Measurements from ENCODE around the gene CHSY1. TPM values are rescaled to one million over a fixed set of nuclear protein-coding genes. Genes with fewer than 3 reads are reported as not detected.

The CHSY1 gene
- total RNA-seq, 4 donors from 2014 or later, result 19.2 to 36.8 (median 28.1) TPM

DNA sequence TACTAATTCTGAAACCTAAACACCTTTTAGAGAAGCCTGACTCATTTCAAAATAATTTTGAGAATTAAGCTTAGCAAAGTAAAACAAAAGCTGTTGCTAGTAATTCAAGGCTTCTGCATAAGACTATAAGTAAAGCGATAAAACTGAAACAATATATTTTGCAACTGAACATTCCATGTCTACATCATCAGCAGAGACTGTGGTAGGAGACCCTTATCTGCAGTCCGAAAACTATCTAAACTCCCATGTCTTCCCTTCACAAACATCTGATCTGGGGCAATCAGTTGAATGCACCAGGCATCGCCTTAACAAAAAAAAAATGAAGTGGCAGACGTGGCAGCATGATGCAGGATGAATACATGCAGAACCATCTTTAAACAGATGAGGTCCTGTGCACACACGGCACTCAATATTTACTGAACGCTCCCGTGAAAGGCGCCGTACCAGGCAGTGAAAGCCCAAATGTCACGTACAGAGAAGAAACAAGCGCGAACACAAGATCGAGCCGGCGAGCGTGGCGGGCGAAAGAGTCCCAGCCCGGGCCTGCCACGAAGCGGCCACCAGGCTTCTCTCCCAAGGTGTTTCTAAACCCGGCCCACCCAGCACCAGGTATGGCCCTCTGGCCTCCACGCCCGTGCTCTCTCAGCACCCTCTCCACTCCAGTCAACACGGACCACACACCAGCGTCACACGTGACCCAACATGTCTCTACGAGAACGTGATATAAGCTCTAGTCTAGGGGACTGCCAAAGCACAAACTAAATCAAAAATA lies 63.0 kb downstream of the CHSY1 start:
- TF ChIP-seq, protein P1, sequence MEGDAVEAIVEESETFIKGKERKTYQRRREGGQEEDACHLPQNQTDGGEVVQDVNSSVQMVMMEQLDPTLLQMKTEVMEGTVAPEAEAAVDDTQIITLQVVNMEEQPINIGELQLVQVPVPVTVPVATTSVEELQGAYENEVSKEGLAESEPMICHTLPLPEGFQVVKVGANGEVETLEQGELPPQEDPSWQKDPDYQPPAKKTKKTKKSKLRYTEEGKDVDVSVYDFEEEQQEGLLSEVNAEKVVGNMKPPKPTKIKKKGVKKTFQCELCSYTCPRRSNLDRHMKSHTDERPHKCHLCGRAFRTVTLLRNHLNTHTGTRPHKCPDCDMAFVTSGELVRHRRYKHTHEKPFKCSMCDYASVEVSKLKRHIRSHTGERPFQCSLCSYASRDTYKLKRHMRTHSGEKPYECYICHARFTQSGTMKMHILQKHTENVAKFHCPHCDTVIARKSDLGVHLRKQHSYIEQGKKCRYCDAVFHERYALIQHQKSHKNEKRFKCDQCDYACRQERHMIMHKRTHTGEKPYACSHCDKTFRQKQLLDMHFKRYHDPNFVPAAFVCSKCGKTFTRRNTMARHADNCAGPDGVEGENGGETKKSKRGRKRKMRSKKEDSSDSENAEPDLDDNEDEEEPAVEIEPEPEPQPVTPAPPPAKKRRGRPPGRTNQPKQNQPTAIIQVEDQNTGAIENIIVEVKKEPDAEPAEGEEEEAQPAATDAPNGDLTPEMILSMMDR (IDR thresholded peaks at IDR 0.05; ENCODE audit: low read depth), result no peak

GRCh38 chr15:101187820-101188636 lies 63.8 kb downstream of the CHSY1 start:
- TF ChIP-seq, protein P1 (IDR thresholded peaks at IDR 0.05; ENCODE audit: low read depth), result no peak

DNA sequence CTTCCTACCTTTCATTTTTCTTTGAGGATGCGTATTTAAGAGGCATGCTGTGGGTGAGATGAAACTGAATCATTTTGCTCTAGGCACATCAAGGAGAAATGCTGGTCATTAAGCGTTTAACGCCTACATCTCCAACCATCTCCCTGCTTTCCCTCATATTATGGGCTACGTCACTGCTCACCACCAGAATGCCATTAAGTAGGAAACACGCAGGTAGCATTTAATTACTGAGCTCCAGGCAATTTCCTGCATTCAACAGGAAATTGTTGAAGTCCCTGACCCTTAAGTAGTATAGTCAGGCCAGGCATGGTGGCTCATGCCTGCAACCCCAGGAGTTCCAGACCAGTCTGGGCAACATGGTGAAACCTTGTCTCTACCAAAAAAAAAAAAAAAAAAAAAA lies 66.1 kb downstream of the CHSY1 start:
- TF ChIP-seq, protein P1 (IDR thresholded peaks at IDR 0.05; ENCODE audit: low read depth), result no peak

- TF ChIP-seq, protein P1 (IDR thresholded peaks at IDR 0.05; ENCODE audit: low read depth), result no peak
Observed at GRCh38 chr15:101185336-101185735, 66.5 kb downstream of the CHSY1 start.

GRCh38 chr15:101184830-101185229 lies 67.0 kb downstream of the CHSY1 start:
- TF ChIP-seq, protein P1 (IDR thresholded peaks at IDR 0.05; ENCODE audit: low read depth), result no peak

DNA sequence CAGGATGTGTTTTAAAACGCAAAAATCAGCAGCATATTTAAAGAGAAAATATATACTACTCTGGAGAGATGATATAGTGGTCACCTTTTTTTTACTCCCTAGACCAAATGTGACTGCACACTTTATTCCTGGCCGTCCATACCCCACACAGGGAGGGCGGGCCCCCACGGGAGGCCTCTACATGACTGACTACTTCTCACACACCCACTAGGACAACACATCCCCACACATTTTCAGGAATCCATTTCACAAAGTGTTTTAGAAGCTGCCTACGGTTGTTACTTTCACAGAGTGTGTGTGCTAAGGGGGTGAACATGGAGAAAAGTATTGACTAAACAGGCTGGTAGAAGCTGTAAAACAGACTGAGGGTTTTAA lies 67.9 kb downstream of the CHSY1 start:
- TF ChIP-seq, protein P1 (IDR thresholded peaks at IDR 0.05; ENCODE audit: low read depth), result no peak

DNA sequence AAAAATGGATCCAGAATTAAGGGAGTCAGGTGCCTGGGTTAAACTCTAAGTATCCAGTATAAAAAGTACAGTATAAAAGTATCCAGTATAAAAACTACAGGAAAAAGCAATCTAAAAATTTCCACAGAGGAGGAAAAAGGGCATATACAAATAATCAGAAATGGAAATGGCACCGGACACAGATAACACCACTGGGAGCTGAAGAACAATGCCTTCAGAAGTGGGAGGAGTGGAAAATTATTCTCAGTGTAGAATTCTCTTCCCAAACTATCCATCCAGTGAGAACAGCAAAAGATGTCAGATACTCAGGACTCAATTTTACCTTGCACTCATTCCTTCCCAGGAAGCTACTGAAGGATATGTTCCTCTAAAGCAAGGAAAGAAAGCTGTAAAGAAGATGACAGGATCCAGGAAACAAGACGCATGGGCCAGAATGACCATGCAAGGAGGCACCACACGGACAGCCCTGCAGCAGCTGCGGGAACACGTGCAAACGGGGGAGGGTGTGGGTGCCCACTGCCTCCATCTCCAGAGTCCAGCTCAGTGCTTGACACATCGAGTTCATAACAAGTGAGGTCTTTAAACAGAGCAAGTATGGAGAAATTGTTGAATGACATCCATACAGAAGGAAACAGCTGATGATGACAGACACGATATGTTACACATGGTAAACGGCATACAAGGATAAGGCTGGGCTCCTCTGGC lies 68.5 kb downstream of the CHSY1 start:
- TF ChIP-seq, protein P1 (IDR thresholded peaks at IDR 0.05; ENCODE audit: low read depth), result no peak
